Esophagus muscularis mucosa (tissue), 3 donors: ENCODE measurements around the gene SORCS2.

Experiments used
- CTCF ChIP-seq, 3 experiments: fragments of 200-600 bp in 2 of 3; fragments of 450-650 bp in 1 of 3; sonication (generic) in 2 of 3; IDR thresholded peaks; one replicate each; pipeline ENCODE4 v1.5.1; 2017 to 2019; ENCODE audit warnings: antibody characterized with exemption in 3 of 3, mild to moderate bottlenecking in 2 of 3, moderate library complexity in 1 of 3
- POLR2A ChIP-seq: fragments of 450-650 bp; IDR thresholded peaks from one replicate; pipeline ENCODE4 v1.6.1; 2017; ENCODE audit warnings: antibody characterized with exemption, moderate library complexity, mild to moderate bottlenecking, low read depth
- POLR2AphosphoS5 ChIP-seq, 2 donors: sonication (generic); formaldehyde crosslinking; IDR thresholded peaks; one replicate each; pipeline ENCODE4 v1.6.1; 2017; ENCODE audit warnings: antibody characterized with exemption in 2 of 2

DNA sequence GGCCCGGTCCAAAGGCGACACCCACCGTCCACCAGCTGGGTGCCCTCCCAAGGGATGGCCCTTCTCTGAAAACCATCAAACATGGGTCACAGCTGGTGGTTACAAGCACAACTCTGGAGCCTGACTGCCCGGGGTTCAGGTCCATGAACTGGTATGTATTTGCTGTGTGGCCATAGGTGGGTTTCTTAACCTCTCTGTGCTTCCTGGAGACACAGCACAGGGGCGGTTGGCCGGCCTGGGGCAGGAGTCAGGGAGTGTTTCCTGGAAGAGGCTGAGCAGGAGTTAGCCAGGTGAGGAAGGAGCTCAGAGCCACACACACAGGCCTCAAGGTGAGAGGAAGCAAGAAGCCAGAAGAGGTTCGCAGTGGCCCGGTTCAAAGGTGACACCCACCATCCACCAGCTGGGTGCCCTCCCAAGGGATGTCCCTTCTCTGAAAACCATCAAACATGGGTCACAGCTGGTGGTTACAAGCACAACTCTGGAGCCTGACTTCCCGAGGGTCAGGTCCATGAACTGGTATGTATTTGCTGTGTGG is 486.0 kb downstream of the SORCS2 start:
- no peak for TF ChIP-seq CTCF (IDR thresholded peaks at IDR 0.05)
- TF ChIP-seq POLR2A = no peak
- TF ChIP-seq POLR2AphosphoS5 (IDR thresholded peaks at IDR 0.05) = no peak
